GM13976 (cell line): Measurements from ENCODE around the gene VEGFA.

Experiments used
- DNase-seq: peaks from one replicate; pipeline ENCODE4 v3.0.0; 2012; ENCODE audit warnings: low spot score
- in situ Hi-C: fragments of 300-500 bp; cut with MboI; formaldehyde crosslinking; loops from one replicate; pipeline ENCODE4 v1.12.0; 2022; ENCODE audit warnings: low sequenced_read_pairs, mixed read lengths, inconsistent platforms; ENCODE audit not compliant: unreplicated experiment
- TF ChIP-seq, protein P1 (sequence below): IDR thresholded peaks from 2 replicates; pipeline ENCODE4 v1.5.1; 2012; ENCODE audit warnings: borderline replicate concordance, mild to moderate bottlenecking; ENCODE audit not compliant: insufficient read depth; ENCODE audit errors: extremely low read depth, missing control alignments, control extremely low read depth

VEGFA gene

GRCh38 chr6:43800746-43801494 is 30.9 kb downstream of the VEGFA start:
- DNase-seq: no peak
- TF ChIP-seq, protein P1, sequence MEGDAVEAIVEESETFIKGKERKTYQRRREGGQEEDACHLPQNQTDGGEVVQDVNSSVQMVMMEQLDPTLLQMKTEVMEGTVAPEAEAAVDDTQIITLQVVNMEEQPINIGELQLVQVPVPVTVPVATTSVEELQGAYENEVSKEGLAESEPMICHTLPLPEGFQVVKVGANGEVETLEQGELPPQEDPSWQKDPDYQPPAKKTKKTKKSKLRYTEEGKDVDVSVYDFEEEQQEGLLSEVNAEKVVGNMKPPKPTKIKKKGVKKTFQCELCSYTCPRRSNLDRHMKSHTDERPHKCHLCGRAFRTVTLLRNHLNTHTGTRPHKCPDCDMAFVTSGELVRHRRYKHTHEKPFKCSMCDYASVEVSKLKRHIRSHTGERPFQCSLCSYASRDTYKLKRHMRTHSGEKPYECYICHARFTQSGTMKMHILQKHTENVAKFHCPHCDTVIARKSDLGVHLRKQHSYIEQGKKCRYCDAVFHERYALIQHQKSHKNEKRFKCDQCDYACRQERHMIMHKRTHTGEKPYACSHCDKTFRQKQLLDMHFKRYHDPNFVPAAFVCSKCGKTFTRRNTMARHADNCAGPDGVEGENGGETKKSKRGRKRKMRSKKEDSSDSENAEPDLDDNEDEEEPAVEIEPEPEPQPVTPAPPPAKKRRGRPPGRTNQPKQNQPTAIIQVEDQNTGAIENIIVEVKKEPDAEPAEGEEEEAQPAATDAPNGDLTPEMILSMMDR: no peak
- in situ Hi-C loops: no loop called here

DNA sequence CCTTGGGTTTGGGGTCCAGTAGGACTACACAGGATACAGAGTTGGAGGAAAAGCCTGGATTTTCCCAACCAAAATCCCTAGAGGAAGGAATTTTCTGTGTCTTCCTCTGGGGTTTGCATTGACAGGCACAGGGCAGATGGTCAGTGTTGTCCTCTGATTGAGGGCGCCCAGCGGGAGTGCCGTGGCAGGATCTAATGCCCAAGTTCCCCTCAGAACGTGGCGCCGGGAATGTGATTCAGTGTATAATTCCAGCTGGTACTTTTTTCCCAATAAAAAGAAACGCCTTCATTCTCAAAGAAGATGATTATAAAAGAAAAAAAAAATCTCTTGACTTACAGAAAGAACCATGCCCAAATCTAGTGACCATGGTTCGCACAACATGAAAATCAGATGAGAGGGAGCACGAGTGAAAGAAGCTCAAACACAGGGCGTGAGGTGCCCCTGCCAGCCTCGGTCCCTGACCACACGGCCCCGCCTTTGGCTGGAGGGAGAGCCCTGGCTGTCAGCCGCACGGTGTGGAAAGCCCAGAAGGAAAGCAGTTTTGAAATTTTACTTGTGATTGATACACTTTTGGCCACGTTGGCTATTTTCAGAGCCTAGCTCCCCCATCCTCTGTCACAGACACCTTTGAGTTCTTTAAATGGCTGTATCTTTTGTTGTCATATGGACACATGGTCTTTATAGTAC is 31.6 kb downstream of the VEGFA start:
- no peak for DNase-seq
- TF ChIP-seq, protein P1: no peak
- in situ Hi-C loops: no loop called here

DNA sequence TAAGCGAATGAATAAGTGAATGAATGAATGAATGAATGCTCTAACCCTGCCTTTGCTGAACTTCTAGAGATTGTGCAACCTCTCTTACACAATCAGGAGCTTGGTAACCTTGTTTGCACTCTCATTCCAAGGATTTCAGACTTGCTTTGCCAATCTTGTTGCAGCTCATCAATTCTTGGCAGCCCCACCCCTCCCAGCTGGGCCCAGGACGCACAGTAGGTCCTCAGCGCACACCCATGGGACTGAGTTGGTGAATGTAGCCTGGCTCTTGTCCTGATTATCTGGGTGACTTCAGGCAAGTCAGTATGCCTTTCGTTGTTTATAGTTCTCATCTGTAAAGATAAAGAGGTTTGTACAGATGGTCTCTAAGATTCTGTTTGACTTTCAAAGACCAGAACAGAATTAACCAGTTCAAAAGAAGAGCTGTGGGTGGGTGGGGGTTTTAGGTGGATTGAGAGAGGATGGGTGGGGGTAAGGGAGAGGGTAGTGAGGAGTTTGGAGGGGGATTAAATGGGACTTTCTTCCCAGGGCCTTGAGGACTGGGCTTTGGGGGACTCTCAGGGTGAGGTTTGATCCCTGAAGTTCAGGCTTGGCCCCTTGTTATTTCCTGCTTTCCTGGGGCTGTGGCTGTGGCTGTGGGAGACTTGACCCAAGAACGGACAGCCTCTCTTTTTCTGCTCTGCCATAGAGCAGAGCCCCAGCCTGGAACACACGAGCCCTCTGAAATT is 33.2 kb downstream of the VEGFA start:
- no peak for DNase-seq
- in situ Hi-C loops: no loop called here

DNA sequence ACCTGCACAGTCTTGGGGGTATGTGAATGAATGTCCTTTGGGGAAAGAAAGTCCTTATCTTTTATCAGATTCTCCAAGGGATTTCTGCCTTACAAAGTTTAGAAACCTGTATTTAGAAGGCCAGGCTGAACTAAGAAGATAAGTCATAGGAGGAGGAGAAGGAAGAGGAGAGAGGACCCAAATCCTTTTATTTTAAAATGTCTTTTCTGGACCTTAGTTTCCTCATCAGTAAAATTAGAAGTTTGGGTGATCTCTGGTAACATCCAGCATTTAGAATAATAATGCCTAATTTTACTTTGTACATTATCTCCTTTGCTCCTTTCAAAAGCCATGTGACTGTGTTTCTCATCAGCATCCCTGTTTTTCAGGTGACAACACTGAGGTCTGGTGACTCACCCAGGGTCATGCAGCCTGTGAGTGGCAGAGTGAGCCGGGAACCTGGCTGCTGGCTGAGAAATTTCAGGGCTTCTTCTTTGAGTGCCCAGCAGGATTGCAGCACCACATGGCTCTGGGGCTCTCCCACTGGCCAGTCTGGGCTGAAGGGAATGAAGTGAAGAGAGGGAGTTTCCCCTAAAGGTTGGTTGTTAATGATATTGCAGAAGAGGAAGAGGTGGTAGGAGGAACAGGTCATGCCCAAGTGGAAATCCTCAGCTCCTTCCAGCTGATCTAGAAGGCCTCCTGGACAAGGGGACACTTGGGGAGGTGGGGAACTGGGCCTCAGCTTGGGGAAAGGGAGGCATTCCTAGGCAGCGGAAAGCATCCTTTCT is 34.0 kb downstream of the VEGFA start:
- in situ Hi-C loops: no loop called here

More for the DNA sequence above, 33.2 kb downstream of the VEGFA start:
- TF ChIP-seq, protein P1: no peak

DNA sequence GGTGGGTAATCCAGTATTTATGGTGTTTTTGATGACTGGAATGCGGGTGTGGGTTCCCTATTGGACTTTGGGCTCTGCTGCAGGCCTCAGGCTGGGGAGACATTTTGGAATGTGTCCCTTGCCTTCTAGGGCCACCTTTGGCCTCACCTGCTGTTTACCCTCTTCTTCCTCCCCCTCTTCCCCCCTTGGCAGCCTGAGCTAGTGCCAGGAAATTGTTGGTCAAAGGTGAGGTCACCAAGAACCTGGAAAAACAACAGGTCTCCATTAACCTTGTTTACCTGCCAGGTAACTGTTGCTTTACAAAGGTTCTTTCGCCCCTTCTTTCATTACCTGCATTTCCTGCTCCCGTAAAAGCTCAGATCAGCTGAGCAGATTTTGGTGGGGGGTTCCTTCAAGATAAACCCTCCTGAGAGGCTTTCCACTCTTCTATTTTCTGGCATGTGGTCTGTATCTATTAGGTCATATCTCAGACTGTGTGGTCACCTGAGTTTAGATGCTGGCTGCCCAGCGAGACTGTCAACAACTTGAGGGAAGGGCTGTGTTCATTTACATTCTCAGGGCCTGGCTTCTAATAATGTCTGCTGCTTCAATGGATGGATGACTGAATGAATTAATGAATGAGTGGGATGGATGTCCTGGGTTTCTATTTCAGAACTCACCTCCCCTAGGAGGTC is 34.7 kb downstream of the VEGFA start:
- no peak for DNase-seq
- TF ChIP-seq, protein P1: no peak
- in situ Hi-C loops: no loop called here

More for the DNA sequence above, 34.0 kb downstream of the VEGFA start:
- TF ChIP-seq, protein P1: no peak
- DNase-seq: no peak
